Gastrocnemius medialis (tissue), 4 donors: ENCODE data around the gene HSPA14.

Experiments used
- CTCF ChIP-seq, 5 experiments: fragments of 450-650 bp in 3 of 5; fragments of 200-600 bp in 2 of 5; sonication (generic) in 2 of 5; IDR thresholded peaks in 4 of 5; conservative IDR thresholded peaks in 1 of 5; 1 replicate in 4 of 5; 2 replicates in 1 of 5; pipeline ENCODE4 v1.5.1; 2016 to 2019; ENCODE audit warnings: antibody characterized with exemption in 5 of 5, mild to moderate bottlenecking in 3 of 5, moderate library complexity in 3 of 5
- POLR2A ChIP-seq, 2 donors: fragments of 450-650 bp; IDR thresholded peaks; one replicate each; pipeline ENCODE4 v1.6.1; 2017; ENCODE audit warnings: antibody characterized with exemption in 2 of 2, mild to moderate bottlenecking in 2 of 2, moderate library complexity in 2 of 2

- no peak for TF ChIP-seq CTCF (IDR thresholded peaks at IDR 0.05 in 4 of 5, conservative IDR thresholded peaks at IDR 0.05 in 1 of 5)
- no peak for TF ChIP-seq POLR2A (IDR thresholded peaks at IDR 0.05)
These were observed 17.3 kb upstream of the HSPA14 start for GRCh38 chr10:14820775-14821154.
